Measurements from ENCODE around the gene BARHL2.

DNA sequence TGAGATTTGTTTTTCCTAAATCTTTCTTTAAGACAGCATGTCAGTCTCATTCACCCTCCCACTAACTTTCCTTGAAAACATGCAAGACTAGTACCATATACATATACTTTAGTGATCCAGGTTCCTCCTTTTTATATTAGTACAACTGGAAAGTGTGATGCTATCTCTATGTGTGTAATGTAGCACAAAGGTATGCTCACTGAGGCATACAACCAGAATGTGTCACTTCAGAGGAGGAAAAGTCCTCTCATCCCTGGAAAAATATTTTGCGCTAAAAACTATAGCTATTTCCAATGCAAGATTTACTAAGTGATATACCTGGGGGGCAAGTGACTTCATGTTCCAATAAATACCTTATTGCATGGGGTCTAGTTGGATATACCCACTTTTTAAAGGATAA is 45.9 kb downstream of the BARHL2 start:
- TF ChIP-seq, protein P1, sequence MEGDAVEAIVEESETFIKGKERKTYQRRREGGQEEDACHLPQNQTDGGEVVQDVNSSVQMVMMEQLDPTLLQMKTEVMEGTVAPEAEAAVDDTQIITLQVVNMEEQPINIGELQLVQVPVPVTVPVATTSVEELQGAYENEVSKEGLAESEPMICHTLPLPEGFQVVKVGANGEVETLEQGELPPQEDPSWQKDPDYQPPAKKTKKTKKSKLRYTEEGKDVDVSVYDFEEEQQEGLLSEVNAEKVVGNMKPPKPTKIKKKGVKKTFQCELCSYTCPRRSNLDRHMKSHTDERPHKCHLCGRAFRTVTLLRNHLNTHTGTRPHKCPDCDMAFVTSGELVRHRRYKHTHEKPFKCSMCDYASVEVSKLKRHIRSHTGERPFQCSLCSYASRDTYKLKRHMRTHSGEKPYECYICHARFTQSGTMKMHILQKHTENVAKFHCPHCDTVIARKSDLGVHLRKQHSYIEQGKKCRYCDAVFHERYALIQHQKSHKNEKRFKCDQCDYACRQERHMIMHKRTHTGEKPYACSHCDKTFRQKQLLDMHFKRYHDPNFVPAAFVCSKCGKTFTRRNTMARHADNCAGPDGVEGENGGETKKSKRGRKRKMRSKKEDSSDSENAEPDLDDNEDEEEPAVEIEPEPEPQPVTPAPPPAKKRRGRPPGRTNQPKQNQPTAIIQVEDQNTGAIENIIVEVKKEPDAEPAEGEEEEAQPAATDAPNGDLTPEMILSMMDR (IDR thresholded peaks at IDR 0.05; ENCODE audit: low read depth, low read length), result no peak
- no peak for TF ChIP-seq EZH2phosphoT487 (IDR thresholded peaks at IDR 0.05; ENCODE audit: low read depth)

Data from OCI-LY3 (cell line).